ENCODE data around the gene SHISA4. TPM values are rescaled to one million over a fixed set of nuclear protein-coding genes. Genes with fewer than 3 reads are reported as not detected.
A peak's percentile ranks its signal among the peaks of the same experiment; 100 is the strongest.
"Not testable (repeated sequence)": the region's sequence is repeated elsewhere in the genome, so short reads cannot be mapped to it uniquely, and the experiment has no call there.

SHISA4 gene
- polyA plus RNA-seq, 3 donors, result 1.5 to 3.1 (median 2.3) TPM

- intact Hi-C loops (cut with micrococcal nuclease), result no loop called here
- no peaks in the 10 kb centered on the region for H3K4me1 ChIP-seq (ENCODE audit: control insufficient read depth in 1 of 2, insufficient read depth in 2 of 2, low read length in 2 of 2)
- H3K36me3 Mint-ChIP-seq, result peaks cover 63 to 79% of the 10 kb centered on the region in 2 donors
- H4K20me1 ChIP-seq (ENCODE audit: insufficient read depth, low read length), result peaks cover 2% of the 10 kb centered on the region
- H3K27me3 ChIP-seq (ENCODE audit: control insufficient read depth in 2 of 2, insufficient read depth in 2 of 2, low read length in 2 of 2), result no peaks in the 10 kb centered on the region
- no CpG with 5 or more reads among the region's 1 CpG for WGBS (ENCODE audit: insufficient coverage)
- no peaks in the 10 kb centered on the region for H3K27me3 Mint-ChIP-seq (ENCODE audit: low read depth in 3 of 3)
- no peak overlapping the region for H3K4me3 ChIP-seq (replicated peaks in 1 of 3; ENCODE audit: low read depth in 2 of 3, low read length in 3 of 3)
- peaks cover 74 to 85% of the 10 kb centered on the region in 2 donors for H3K36me3 ChIP-seq (replicated peaks in 1 of 2; ENCODE audit: control insufficient read depth in 1 of 2, insufficient read depth in 2 of 2, low read length in 2 of 2)
- H3K27ac ChIP-seq (ENCODE audit: low read depth in 1 of 2, low read length in 2 of 2), result no peak overlapping the region
- H2AFZ ChIP-seq (ENCODE audit: insufficient read depth, low read depth, low read length, poor library complexity, severe bottlenecking), result no peak overlapping the region
- H3K79me2 ChIP-seq (ENCODE audit: insufficient read depth, low read length), result peaks cover 35% of the 10 kb centered on the region
- H3K9ac ChIP-seq (ENCODE audit: insufficient read depth, low read length, poor library complexity, severe bottlenecking), result no peak overlapping the region
- no peaks in the 10 kb centered on the region for H3K9me3 Mint-ChIP-seq
- no peaks in the 10 kb centered on the region for H3K4me1 Mint-ChIP-seq
- DNase-seq, result no peak
- no peaks in the 10 kb centered on the region for H3K9me3 ChIP-seq (replicated peaks in 1 of 2; ENCODE audit: control insufficient read depth in 1 of 2, insufficient read depth in 1 of 2, low read length in 2 of 2)
- H3K4me3 Mint-ChIP-seq, result no peak overlapping the region
- TF ChIP-seq CTCF (IDR thresholded peaks at IDR 0.05), result no peak
- H3K4me2 ChIP-seq (replicated peaks; ENCODE audit: extremely low read depth, low read length, poor library complexity, severe bottlenecking), result no peak overlapping the region
- no peak overlapping the region for H3K27ac Mint-ChIP-seq
Measured at GRCh38 chr1:201850053-201850397, 38.7 kb upstream of the SHISA4 start.

GRCh38 chr1:201851949-201852348, 36.7 kb upstream of the SHISA4 start:
- Histone ChIP-seq H3K36me3 (replicated peaks in 1 of 2; ENCODE audit: control insufficient read depth in 1 of 2, insufficient read depth in 2 of 2, low read length in 2 of 2) (peaks cover 93 to 100% of the 10 kb centered on the region in 2 donors), H3K9ac (ENCODE audit: insufficient read depth, low read length, poor library complexity, severe bottlenecking) (no peak overlapping the region), H3K27me3 (ENCODE audit: control insufficient read depth in 2 of 2, insufficient read depth in 2 of 2, low read length in 2 of 2) (no peaks in the 10 kb centered on the region), H3K9me3 (replicated peaks in 1 of 2; ENCODE audit: control insufficient read depth in 1 of 2, insufficient read depth in 1 of 2, low read length in 2 of 2) (no peaks in the 10 kb centered on the region), H4K20me1 (ENCODE audit: insufficient read depth, low read length) (no peaks in the 10 kb centered on the region), H3K27ac (ENCODE audit: low read depth in 1 of 2, low read length in 2 of 2) (no peak overlapping the region), H3K4me3 (replicated peaks in 1 of 3; ENCODE audit: low read depth in 2 of 3, low read length in 3 of 3) (no peak overlapping the region), H3K4me2 (replicated peaks; ENCODE audit: extremely low read depth, low read length, poor library complexity, severe bottlenecking) (no peak overlapping the region), H3K79me2 (ENCODE audit: insufficient read depth, low read length) (peaks cover 16% of the 10 kb centered on the region), H3K4me1 (ENCODE audit: control insufficient read depth in 1 of 2, insufficient read depth in 2 of 2, low read length in 2 of 2) (no peaks in the 10 kb centered on the region), H2AFZ (ENCODE audit: insufficient read depth, low read depth, low read length, poor library complexity, severe bottlenecking) (no peak overlapping the region)
- Mint-ChIP-seq H3K4me1 (no peaks in the 10 kb centered on the region), H3K27me3 (ENCODE audit: low read depth in 3 of 3) (no peaks in the 10 kb centered on the region), H3K36me3 (peaks cover 82 to 95% of the 10 kb centered on the region in 2 donors), H3K9me3 (no peaks in the 10 kb centered on the region), H3K27ac (no peak overlapping the region), H3K4me3 (no peak overlapping the region)
- intact Hi-C loops (cut with micrococcal nuclease), result no loop called here
- DNase-seq, result no peak
- WGBS (ENCODE audit: insufficient coverage), result no CpG with 5 or more reads among the region's 1 CpG
- TF ChIP-seq CTCF (IDR thresholded peaks at IDR 0.05), result no peak

- H3K36me3 Mint-ChIP-seq, result peaks cover 84 to 87% of the 10 kb centered on the region in 2 donors
- H3K79me2 ChIP-seq (ENCODE audit: insufficient read depth, low read length); H3K9ac ChIP-seq (ENCODE audit: insufficient read depth, low read length, poor library complexity, severe bottlenecking); H3K4me1 ChIP-seq (ENCODE audit: control insufficient read depth in 1 of 2, insufficient read depth in 2 of 2, low read length in 2 of 2); H3K27ac ChIP-seq (ENCODE audit: low read depth in 1 of 2, low read length in 2 of 2); DNase-seq; H3K9me3 Mint-ChIP-seq; H3K9me3 ChIP-seq (replicated peaks in 1 of 2; ENCODE audit: control insufficient read depth in 1 of 2, insufficient read depth in 1 of 2, low read length in 2 of 2); H3K27me3 ChIP-seq (ENCODE audit: control insufficient read depth in 2 of 2, insufficient read depth in 2 of 2, low read length in 2 of 2); H3K4me2 ChIP-seq (replicated peaks; ENCODE audit: extremely low read depth, low read length, poor library complexity, severe bottlenecking); H3K4me1 Mint-ChIP-seq; H4K20me1 ChIP-seq (ENCODE audit: insufficient read depth, low read length); intact Hi-C loops (cut with micrococcal nuclease); H3K27me3 Mint-ChIP-seq (ENCODE audit: low read depth in 3 of 3); H2AFZ ChIP-seq (ENCODE audit: insufficient read depth, low read depth, low read length, poor library complexity, severe bottlenecking); H3K4me3 Mint-ChIP-seq; H3K4me3 ChIP-seq (replicated peaks in 1 of 3; ENCODE audit: low read depth in 2 of 3, low read length in 3 of 3): not testable (repeated sequence)
- H3K36me3 ChIP-seq (replicated peaks in 1 of 2; ENCODE audit: control insufficient read depth in 1 of 2, insufficient read depth in 2 of 2, low read length in 2 of 2), result peaks cover 83 to 99% of the 10 kb centered on the region in 2 donors
- H3K27ac Mint-ChIP-seq, result peak overlapping the region in 1 of 7 donors; percentile 11
- WGBS (ENCODE audit: insufficient coverage), result 100% methylated on average over 1 of the region's 2 CpGs
Measured at GRCh38 chr1:201856722-201857121, 32.0 kb upstream of the SHISA4 start.
